H7 (cell line): ENCODE measurements around the gene CENPH. TPM values are rescaled to one million over a fixed set of nuclear protein-coding genes. Genes with fewer than 3 reads are reported as not detected.
"Not testable (repeated sequence)": the region's sequence is repeated elsewhere in the genome, so short reads cannot be mapped to it uniquely, and the experiment has no call there.

Experiments
- DNase-seq: peaks from one replicate; pipeline ENCODE4 v3.0.0; 2012
- H3K27me3 ChIP-seq: 2 replicates; pipeline ENCODE4 v1.6.0; 2011; ENCODE audit warnings: mild to moderate bottlenecking, low read length; ENCODE audit not compliant: control insufficient read depth, insufficient read depth
- H3K36me3 ChIP-seq: replicated peaks from 2 replicates; pipeline ENCODE4 v1.5.1; 2011; ENCODE audit warnings: low read length; ENCODE audit not compliant: control insufficient read depth, insufficient read depth
- H3K4me3 ChIP-seq: 2 replicates; pipeline ENCODE4 v1.5.1; 2011; ENCODE audit warnings: low read depth, mild to moderate bottlenecking, control low read depth, low read length, moderate library complexity; ENCODE audit not compliant: insufficient read depth
- total RNA-seq: library from RNA; depleted of rRNA; stranded (reverse); fragments of >200 nt; shearing (Covaris generic); gene quantifications from 2 replicates; pipeline ENCODE4 v1.2.3, GENCODE V29; 2014

CENPH gene
- total RNA-seq, 1 experiment from 2014 or later = 101 TPM

DNA sequence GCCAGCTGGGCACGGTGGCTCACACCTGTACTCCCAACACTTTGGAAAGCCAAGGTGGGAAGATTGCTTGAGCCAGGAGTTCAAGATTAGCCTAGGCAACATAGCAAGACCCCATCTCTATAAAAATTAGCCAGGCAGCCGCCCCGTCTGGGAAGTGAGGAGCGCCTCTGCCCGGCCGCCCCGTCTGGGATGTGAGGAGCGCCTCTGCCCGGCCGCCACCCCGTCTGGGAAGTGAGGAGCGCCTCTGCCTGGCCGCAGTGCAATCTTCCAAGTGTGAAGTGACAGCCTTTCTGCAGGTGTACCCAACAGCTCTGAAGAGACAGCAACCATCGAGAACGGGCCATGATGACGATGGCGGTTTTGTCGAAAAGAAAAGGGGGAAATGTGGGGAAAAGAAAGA is 31.0 kb downstream of the CENPH start:
- H3K36me3 ChIP-seq, DNase-seq, H3K27me3 ChIP-seq, H3K4me3 ChIP-seq: not testable (repeated sequence)

DNA sequence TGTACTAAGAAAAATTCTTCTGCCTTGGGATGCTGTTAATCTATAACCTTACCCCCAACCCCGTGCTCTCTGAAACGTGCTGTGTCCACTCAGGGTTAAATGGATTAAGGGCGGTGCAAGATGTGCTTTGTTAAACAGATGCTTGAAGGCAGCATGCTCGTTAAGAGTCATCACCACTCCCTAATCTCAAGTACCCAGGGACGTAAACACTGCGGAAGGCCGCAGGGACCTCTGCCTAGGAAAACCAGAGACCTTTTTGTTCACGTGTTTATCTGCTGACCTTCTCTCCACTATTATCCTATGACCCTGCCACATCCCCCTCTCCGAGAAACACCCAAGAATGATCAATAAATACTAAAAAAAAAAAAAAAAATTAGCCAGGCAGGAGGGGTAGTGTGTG is 31.4 kb downstream of the CENPH start:
- H3K36me3 ChIP-seq, H3K27me3 ChIP-seq, DNase-seq, H3K4me3 ChIP-seq: not testable (repeated sequence)

- Histone ChIP-seq H3K4me3 (no peak overlapping the region), H3K36me3 (peaks cover 2% of the 10 kb centered on the region; the same call in 1 of the 2 replicates), H3K27me3 (no peaks in the 10 kb centered on the region)
- DNase-seq = no peak
Observed at GRCh38 chr5:69224520-69224919, 35.1 kb downstream of the CENPH start.

GRCh38 chr5:69225860-69226259 is 36.5 kb downstream of the CENPH start:
- Histone ChIP-seq H3K27me3 (no peaks in the 10 kb centered on the region), H3K36me3 (peaks cover 2% of the 10 kb centered on the region; the same call in 1 of the 2 replicates), H3K4me3 (no peak overlapping the region)
- DNase-seq = no peak

DNA sequence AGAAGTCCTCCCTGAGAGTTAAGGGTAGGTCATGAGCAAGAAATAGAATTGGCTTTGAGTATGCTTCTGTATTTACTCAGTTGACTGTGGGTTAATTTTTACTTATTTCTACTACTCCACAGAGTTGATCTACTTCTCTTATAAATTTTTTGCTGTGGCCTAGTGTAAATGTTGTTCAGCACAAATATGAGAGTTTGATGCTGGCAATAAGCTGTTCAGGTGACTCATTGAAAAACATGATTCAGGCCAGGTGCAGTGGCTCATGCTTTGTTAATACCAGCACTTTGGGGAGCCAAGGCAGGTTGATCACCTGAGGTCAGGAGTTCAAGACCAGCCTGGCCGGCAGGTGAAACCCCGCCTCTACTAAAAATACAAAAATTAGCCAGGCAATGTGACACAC is 40.8 kb downstream of the CENPH start:
- Histone ChIP-seq H3K36me3 (peaks cover 2% of the 10 kb centered on the region; the same call in 1 of the 2 replicates), H3K4me3 (no peak overlapping the region), H3K27me3 (no peaks in the 10 kb centered on the region)
- DNase-seq = no peak

DNA sequence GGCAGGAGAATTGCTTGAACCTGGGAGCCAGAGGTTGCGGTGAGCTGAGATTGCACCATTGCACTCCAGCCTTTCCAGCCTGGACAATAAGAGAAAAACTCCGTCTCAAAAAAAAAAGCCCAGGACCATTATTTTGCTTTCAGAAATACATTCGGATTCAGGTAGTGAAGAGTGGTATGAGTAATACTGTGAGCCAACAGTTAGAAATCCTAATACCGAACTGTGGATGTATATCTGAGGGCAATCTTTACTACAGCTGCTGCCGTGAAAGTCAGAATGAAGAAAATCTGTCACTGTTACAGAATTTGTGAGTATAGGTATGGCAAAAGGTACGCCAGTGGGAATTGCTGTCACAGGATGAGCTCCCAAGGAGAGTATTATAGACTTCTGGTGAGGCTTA is 41.9 kb downstream of the CENPH start:
- H3K27me3 ChIP-seq = no peaks in the 10 kb centered on the region
- H3K36me3 ChIP-seq = peaks cover 2% of the 10 kb centered on the region; the same call in 1 of the 2 replicates
- no peak for DNase-seq
- H3K4me3 ChIP-seq = no peak overlapping the region

DNA sequence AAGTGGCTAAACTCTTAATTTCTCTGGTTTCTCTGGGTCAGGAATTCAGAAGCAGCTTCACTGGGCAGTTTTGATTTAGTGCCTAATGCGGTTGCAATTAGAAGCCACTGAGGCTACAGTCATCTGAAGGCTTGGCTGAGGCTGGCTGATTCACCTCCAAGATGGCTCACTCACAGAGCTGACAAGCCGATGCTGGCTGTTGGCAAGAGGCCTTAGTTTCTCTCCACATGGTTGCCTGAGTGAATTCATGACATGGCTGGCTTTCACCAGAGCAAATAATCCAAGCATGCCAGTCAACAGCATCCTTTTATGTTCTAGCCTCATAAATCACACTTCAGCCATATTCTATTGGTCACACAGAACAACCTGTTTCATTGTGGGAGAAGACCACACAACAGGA is 42.5 kb downstream of the CENPH start:
- DNase-seq = no peak
- Histone ChIP-seq H3K4me3 (no peak overlapping the region), H3K27me3 (no peaks in the 10 kb centered on the region), H3K36me3 (peaks cover 2% of the 10 kb centered on the region; the same call in 1 of the 2 replicates)

DNA sequence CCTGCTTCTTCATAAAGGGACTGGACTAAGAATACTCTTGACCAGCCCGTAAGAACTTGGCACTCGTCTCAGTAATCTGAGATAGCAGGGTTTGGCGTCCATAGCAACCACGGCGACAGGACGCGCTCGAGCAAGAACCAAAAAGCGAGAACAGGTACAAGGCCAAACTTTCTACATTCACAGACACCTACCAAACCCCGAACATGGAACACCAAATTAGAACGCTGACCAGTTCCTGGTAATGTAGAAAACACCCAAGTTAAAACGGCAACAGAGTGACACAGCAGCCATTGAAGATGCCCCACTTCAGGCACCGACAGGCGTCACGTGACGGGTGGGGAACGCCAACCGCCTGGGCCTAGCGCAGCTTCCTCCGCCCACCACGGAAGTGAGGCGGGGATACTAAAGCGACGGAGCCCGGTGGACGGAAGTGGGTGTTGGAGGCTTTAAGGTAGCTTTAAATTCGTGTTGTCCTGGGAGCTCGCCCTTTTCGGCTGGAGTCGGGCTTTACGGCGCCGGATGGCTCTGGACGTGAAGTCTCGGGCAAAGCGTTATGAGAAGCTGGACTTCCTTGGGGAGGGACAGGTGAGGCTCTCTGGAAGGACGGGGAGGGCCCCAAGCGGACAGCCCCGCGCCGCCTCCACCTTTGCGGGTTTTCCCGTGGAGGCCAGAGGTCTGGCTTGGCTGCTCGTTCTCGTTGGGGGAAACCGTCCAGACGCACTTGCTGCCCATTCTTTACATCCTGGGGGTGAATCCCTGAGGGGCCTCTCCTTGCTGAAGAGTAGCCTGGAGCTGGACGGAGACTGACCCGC is 45.3 kb downstream of the CENPH start, which contains the start of gene CDK7:
CDK7 (plus strand) TSS at position 430 of the 812 bp plus-strand sequence; CDS start at position 520, 90 bp downstream.
- peak; percentile 93 for DNase-seq
- Histone ChIP-seq H3K27me3 (no peaks in the 10 kb centered on the region), H3K36me3 (peaks cover 1% of the 10 kb centered on the region), H3K4me3 (peak within 1 kb of the TSS; percentile 97)

DNA sequence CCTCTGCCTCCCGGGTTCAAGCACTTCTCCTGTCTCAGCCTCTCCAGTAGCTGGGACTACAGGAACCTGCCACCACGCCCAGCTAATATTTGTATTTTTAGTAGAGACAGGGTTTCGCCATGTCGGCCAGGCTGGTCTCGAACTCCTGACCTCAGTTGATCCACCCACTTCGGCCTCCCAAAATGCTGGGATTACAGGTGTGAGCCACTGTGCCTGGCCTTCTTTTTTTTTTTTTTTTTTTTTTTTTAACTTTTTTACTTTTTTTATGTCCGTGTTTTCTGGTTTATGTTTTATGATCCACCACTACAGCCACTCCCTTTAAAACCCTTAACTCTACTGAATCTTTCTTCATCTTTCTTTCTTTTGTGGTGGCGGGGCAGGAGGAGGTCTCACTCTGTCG is 47.4 kb downstream of the CENPH start:
- not testable (repeated sequence) for H3K27me3 ChIP-seq, H3K36me3 ChIP-seq, DNase-seq, H3K4me3 ChIP-seq

- no peak overlapping the region for H3K4me3 ChIP-seq
- H3K27me3 ChIP-seq = no peaks in the 10 kb centered on the region
- H3K36me3 ChIP-seq = peaks cover 1% of the 10 kb centered on the region
- DNase-seq = no peak
Observed at GRCh38 chr5:69237877-69238276, 48.5 kb downstream of the CENPH start.

- Histone ChIP-seq H3K27me3 (no peaks in the 10 kb centered on the region), H3K36me3 (peaks cover 1% of the 10 kb centered on the region), H3K4me3 (no peak overlapping the region)
- DNase-seq = no peak
Observed at GRCh38 chr5:69238760-69239251, 49.4 kb downstream of the CENPH start.

DNA sequence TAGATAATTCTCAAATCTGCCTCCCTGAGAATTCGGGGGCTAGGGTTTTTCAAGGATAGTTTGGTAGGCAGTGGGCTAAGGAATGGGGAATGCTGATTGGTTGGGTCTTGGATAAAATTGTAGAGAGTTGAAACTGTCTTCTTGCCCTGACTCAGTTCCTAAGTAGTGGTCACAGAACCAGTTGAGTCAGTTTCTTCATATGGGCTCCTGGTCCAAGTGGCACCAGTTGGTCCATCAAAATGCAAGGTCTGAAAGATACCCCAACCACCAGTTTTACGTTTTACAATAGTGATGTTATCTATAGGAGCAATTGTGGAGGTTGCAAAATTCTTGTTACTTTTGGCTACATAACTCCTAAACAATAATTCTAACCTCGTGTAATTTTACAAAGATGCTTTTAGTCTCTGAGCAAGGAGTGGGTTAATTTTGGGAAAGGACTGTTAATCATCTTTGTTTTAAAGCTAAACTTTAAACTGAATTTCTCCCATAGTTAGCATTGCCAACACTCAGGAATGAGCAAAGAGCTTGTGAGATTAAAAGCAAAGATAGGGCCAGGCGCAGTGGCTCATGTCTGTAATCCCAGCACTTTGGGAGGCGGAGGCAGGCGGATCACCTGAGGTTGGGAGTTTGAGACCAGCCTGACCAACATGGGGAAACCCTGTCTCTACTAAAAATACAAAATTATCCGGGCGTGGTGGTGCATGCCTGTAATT is 53.0 kb downstream of the CENPH start:
- Histone ChIP-seq H3K27me3 (no peaks in the 10 kb centered on the region), H3K4me3 (no peak overlapping the region), H3K36me3 (peaks cover 1% of the 10 kb centered on the region)
- DNase-seq = no peak

DNA sequence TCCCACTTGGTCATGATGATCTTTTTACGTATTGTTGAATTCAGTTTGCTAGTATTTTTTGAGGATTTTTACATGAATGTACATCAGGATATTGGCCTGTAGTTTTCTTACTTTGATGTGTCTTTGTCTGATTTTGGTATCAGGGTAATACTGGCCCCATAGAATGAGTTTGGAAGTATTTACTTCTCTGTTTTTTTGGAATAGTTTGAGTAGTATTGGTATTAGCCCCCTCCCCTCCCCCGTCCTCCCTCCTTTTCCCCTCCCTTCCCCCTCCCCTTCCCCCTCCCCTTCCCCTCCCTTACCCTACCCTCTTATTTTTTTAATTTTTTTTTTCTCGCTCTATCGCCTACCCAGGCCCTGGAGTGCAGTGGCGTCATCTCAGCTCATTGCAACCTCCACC is 55.6 kb downstream of the CENPH start:
- no peak for DNase-seq
- no peaks in the 10 kb centered on the region for H3K27me3 ChIP-seq
- H3K4me3 ChIP-seq = no peak overlapping the region
- H3K36me3 ChIP-seq = no peaks in the 10 kb centered on the region

DNA sequence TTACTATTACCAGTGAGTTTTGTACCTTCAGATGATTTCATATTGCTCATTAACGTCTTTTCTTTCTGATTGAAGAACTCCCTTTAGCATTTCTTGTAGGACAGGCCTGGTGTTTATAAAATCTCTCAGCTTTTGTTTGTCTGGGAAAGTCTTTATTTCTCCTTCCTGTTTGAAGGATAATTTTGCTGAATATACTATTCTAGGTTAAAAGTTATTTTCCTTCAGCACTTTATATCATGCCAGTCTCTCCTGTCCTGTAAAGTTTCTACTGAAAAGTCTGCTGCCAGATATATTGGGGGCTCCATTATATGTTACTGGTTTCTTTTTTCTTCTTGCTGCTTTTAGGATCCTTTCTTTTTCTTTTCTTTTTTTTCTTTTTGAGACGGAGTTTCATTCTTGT is 58.6 kb downstream of the CENPH start:
- Histone ChIP-seq H3K27me3 (no peaks in the 10 kb centered on the region), H3K36me3 (no peaks in the 10 kb centered on the region), H3K4me3 (no peak overlapping the region)
- DNase-seq = no peak

DNA sequence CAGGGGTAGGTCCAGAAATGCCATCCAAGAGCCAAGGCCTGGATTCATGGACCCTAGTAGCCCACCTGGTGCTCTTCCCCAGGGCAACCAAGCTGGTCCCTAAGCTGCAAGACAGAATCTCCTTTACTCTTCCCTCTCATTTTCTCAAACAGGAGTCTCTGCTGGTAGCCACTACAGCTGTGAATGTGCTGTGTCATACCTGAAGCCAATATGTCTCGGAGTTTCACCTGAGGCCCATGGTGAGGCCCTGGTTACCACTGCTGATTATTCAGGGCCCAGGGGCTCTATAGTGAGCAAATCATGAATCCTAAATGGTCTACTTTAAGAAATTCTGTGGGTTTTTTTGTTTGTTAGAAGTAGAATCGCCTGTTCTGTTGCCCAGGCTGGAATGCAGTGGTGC is 61.2 kb downstream of the CENPH start:
- no peaks in the 10 kb centered on the region for H3K36me3 ChIP-seq

More for the DNA sequence above, 61.2 kb downstream of the CENPH start:
- Histone ChIP-seq H3K4me3 (no peak overlapping the region), H3K27me3 (no peaks in the 10 kb centered on the region)
- no peak for DNase-seq
